SU-DHL-6 (cell line): ENCODE results near the gene ZFP36L1.

Experiments used
- H2AFZ ChIP-seq: fragments of 200-600 bp; sonication (generic); 2 replicates; pipeline ENCODE4 v1.6.1; 2014; ENCODE audit warnings: low read depth, mild to moderate bottlenecking, moderate library complexity, mixed read lengths, antibody characterized with exemption, low read length; ENCODE audit not compliant: severe bottlenecking
- H3F3A ChIP-seq: fragments of 200-600 bp; shearing (Covaris generic); 2 replicates; pipeline ENCODE4 v1.6.0; 2016; ENCODE audit warnings: antibody characterized with exemption, mild to moderate bottlenecking; ENCODE audit not compliant: insufficient read depth
- H3K27ac ChIP-seq: fragments of 200-600 bp; sonication (generic); 2 replicates; pipeline ENCODE4 v1.5.1; 2016; ENCODE audit warnings: low read depth, mild to moderate bottlenecking, low read length, moderate library complexity, mixed read lengths
- H3K27me3 ChIP-seq: fragments of 200-600 bp; sonication (generic), shearing (Covaris generic); 2 replicates; pipeline ENCODE4 v1.6.0; 2014; ENCODE audit warnings: mild to moderate bottlenecking, low read length
- H3K36me3 ChIP-seq: fragments of 200-600 bp; sonication (generic); 2 replicates; pipeline ENCODE4 v1.6.1; 2014; ENCODE audit warnings: mild to moderate bottlenecking, low read length, mixed read lengths
- H3K4me2 ChIP-seq: fragments of 300-600, 200-600 bp; shearing (Covaris generic), sonication (generic); 2 replicates; pipeline ENCODE4 v1.6.0; 2014; ENCODE audit warnings: low read length, low read depth, mild to moderate bottlenecking; ENCODE audit not compliant: poor library complexity, severe bottlenecking
- H3K4me3 ChIP-seq: fragments of 200-600 bp; sonication (generic); 2 replicates; pipeline ENCODE4 v1.5.1; 2014; ENCODE audit warnings: antibody characterized with exemption, low read length, mild to moderate bottlenecking, mixed read lengths; ENCODE audit not compliant: insufficient read depth, poor library complexity, severe bottlenecking
- H3K79me2 ChIP-seq: fragments of 200-600 bp; sonication (generic); 2 replicates; pipeline ENCODE4 v1.6.1; 2014; ENCODE audit warnings: mild to moderate bottlenecking, low read length, moderate library complexity; ENCODE audit not compliant: insufficient read depth
- H3K9ac ChIP-seq: fragments of 200-600 bp; sonication (generic); 2 replicates; pipeline ENCODE4 v1.7.0; 2014; ENCODE audit warnings: mild to moderate bottlenecking, low read length
- H3K9me2 ChIP-seq: fragments of 200-600 bp; sonication (generic); replicated peaks from 2 replicates; pipeline ENCODE4 v1.6.1; 2014; ENCODE audit warnings: low read length; ENCODE audit not compliant: insufficient read depth
- H3K9me3 ChIP-seq: fragments of 200-600 bp; sonication (generic); 2 replicates; pipeline ENCODE4 v1.6.1; 2014; ENCODE audit warnings: low read length, mixed read lengths; ENCODE audit not compliant: insufficient read depth
- H4K20me1 ChIP-seq: fragments of 200-600 bp; sonication (generic); 2 replicates; pipeline ENCODE4 v1.6.1; 2014; ENCODE audit warnings: low read depth, mild to moderate bottlenecking, antibody characterized with exemption, low read length, moderate library complexity, mixed read lengths
- CTCF ChIP-seq: fragments of 200-600 bp; sonication (generic); IDR thresholded peaks from one replicate; pipeline ENCODE4 v1.5.1; 2017; ENCODE audit warnings: antibody characterized with exemption, mild to moderate bottlenecking, low read length, moderate library complexity; ENCODE audit not compliant: insufficient read depth, poor library complexity, severe bottlenecking
- EZH2phosphoT487 ChIP-seq: fragments of 200-600 bp; sonication (generic), shearing (Covaris generic); conservative IDR thresholded peaks from 2 replicates; pipeline ENCODE4 v1.6.1; 2018; ENCODE audit warnings: mild to moderate bottlenecking, antibody characterized with exemption, low read length, moderate library complexity, mixed read lengths

The ZFP36L1 gene

GRCh38 chr14:68800953-68801352, 8.1 kb upstream of the ZFP36L1 start:
- H2AFZ ChIP-seq, result no peak overlapping the region
- no peaks in the 10 kb centered on the region for H4K20me1 ChIP-seq
- H3K27ac ChIP-seq, result 0 out of 2 replicates have a peak overlapping the region, but pooled peaks have one; percentile 11
- no peaks in the 10 kb centered on the region for H3K79me2 ChIP-seq
- no peaks in the 10 kb centered on the region for H3K9me2 ChIP-seq
- H3K36me3 ChIP-seq, result no peaks in the 10 kb centered on the region
- H3K4me3 ChIP-seq, result no peak overlapping the region
- no peaks in the 10 kb centered on the region for H3K9me3 ChIP-seq
- TF ChIP-seq EZH2phosphoT487, result no peak
- TF ChIP-seq CTCF, result no peak
- H3K4me2 ChIP-seq, result peak overlapping the region; percentile 26
- H3K9ac ChIP-seq, result no peak overlapping the region
- peaks cover 29% of the 10 kb centered on the region for H3F3A ChIP-seq
- H3K27me3 ChIP-seq, result no peaks in the 10 kb centered on the region

GRCh38 chr14:68800390-68800789, 7.5 kb upstream of the ZFP36L1 start:
- Histone ChIP-seq H3K36me3 (no peaks in the 10 kb centered on the region), H3K9me2 (no peaks in the 10 kb centered on the region), H3K79me2 (no peaks in the 10 kb centered on the region), H4K20me1 (no peaks in the 10 kb centered on the region), H3F3A (peaks cover 34% of the 10 kb centered on the region), H3K9ac (0 out of 2 replicates have a peak overlapping the region, but pooled peaks have one; percentile 10), H3K27me3 (no peaks in the 10 kb centered on the region), H3K27ac (peak overlapping the region; percentile 11; the same call in 1 of the 2 replicates), H3K9me3 (no peaks in the 10 kb centered on the region), H2AFZ (peak overlapping the region; percentile 5), H3K4me3 (no peak overlapping the region), H3K4me2 (peak overlapping the region; percentile 26)
- TF ChIP-seq EZH2phosphoT487 (no peak), CTCF (no peak)

GRCh38 chr14:68798621-68799020, 5.8 kb upstream of the ZFP36L1 start:
- H3K36me3 ChIP-seq, result no peaks in the 10 kb centered on the region
- H3K9me3 ChIP-seq, result no peaks in the 10 kb centered on the region
- no peak overlapping the region for H3K4me2 ChIP-seq
- H3K4me3 ChIP-seq, result no peak overlapping the region
- no peak overlapping the region for H2AFZ ChIP-seq
- no peaks in the 10 kb centered on the region for H3K79me2 ChIP-seq
- H3F3A ChIP-seq, result peaks cover 46% of the 10 kb centered on the region
- H3K9me2 ChIP-seq, result no peaks in the 10 kb centered on the region
- no peak overlapping the region for H3K9ac ChIP-seq
- no peaks in the 10 kb centered on the region for H4K20me1 ChIP-seq
- no peak overlapping the region for H3K27ac ChIP-seq
- no peaks in the 10 kb centered on the region for H3K27me3 ChIP-seq
- no peak for TF ChIP-seq EZH2phosphoT487
- no peak for TF ChIP-seq CTCF
